NK-92 treated with Interleukin-12 subunit alpha and Interleukin-12 subunit beta, amount 100 ng/mL, for 24 hours (cell line): Measurements from ENCODE around the gene IKZF1.

Source experiments
- DNase-seq: peaks from one replicate; lab custom pipeline; 2025; lab: John Stamatoyannopoulos, UW

The IKZF1 gene

DNA sequence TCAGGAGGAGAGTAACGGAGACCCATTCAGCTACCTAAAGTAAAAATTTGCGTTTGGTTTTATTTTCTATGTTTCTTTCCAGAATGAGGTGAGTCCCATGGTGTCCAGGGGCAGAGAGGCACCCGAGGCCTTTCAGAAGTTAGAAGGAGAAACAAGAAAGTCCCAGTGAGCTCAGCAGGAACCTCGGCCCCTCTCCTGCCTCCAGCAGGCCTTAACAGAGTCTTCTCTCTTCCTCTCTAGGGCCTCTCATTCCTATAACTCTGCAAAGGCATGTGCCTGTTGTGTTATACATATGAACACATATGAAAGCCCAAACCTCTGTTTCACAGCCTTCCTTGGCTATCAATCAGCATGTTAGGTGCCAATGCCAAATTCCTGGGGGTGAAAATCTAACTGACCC, 20.8 kb upstream of the IKZF1 start:
- no peak for DNase-seq

DNA sequence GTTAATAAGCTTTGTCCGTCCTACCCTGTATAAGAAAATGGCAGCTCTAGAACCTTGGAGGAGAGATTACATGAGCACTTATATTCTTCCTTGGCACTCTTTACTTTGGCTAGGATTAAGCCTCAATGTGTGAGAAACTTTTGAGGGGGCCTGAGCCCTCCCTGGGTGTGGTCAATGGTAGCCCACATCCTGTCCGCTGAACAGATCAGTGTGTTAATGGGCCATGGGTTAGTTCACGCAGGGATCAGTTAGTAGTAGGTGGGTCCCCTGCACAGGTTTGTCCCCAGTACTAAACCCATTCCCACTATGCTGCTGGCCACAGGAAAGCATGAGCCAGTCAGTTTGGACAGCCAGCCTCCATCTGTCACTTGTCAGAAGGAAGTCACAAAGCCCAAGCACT, 20.2 kb upstream of the IKZF1 start:
- peak; percentile 16 for DNase-seq

GRCh38 chr7:50285269-50285668, 19.2 kb upstream of the IKZF1 start:
- DNase-seq = no peak

DNA sequence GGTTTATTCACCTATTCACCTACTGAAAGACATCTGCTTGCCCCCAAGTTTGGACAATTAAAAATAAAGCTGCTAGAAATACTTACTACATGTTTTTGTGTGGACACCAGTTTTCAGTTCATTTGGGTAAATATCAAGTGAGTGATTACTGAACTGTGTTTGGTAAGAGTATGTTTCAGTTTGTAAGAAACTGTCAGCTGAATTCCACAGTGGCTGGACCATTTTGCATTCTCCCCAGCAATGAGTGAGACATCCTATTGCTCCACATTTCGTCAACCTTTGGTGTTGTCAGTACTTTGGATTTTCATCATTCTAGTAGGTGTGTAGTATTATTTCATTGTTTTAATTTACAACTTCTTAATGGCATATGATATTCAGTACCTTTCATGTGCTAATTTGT, 17.4 kb upstream of the IKZF1 start:
- DNase-seq = no peak

DNA sequence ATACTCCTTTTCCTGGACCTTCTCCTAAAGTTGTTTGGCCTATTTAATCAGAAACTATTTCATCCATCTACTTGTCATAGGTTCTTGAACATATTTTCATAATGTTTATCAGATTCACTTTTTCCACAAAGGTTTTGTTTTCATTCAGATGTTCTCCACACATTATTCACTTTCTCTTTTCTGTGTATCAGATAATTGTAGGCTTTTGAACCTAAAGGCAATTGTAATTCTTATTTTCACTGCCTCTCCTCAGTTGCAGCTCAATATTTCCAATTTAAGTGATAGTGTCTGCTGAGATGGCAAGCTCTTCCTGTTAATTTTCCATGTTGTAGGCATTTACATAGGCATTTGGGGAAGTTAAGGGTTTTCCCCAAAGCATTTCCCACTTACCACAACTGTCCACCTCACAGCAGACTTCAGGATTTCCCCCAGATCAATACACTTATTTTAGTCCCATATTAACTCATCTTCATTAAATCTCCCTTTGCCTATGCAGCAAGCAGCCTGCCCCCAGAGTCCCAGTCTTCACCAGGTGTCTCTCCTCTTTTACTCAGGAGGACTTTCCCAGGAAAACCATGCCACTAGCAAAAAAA, 12.3 kb upstream of the IKZF1 start:
- DNase-seq = no peak

GRCh38 chr7:50292763-50293162, 11.8 kb upstream of the IKZF1 start:
- no peak for DNase-seq

- no peak for DNase-seq
These were observed 10.9 kb upstream of the IKZF1 start for GRCh38 chr7:50293509-50294179.

GRCh38 chr7:50295133-50295532, 9.4 kb upstream of the IKZF1 start:
- DNase-seq = no peak

DNA sequence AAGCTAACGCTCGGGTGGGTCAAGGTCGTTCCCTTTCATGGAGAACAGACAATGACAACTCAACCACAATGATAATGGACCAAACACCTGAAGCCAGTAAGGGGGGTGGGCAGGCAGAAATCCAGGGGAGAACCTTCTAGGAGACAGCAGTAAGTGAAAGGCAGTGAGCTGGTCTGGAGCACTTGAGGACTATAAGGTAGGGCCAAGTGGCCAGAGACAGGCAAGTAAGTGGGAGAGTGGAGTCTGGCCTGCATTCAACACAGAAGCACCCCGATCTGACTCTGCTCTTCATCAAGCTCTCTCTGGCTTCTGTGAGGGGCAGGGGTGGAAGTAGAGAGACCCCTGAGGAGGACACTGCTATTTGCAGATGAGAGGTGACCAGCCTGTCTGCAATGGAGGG, 7.7 kb upstream of the IKZF1 start:
- no peak for DNase-seq

- DNase-seq = no peak
These were observed 5.5 kb upstream of the IKZF1 start for GRCh38 chr7:50298811-50299562.

DNA sequence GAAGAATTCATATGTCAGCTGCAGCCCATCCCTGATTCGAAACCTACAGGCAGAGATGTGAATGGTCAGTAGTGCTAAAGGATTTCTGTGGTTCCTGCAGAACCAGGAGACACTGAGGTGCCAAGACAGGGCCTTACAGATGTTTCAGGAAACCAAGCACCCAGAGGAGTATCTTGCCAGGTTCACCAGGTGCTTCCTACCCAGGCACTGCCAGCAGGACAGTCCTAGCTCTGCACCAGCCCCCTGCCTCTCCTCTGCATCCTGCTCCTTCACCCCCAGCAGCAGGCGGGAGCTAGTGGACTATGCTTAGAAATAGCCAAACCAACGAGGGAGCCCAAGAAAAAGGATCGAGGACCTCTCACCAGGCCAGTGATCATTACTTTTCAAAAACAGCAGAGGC, 4.2 kb upstream of the IKZF1 start:
- no peak for DNase-seq

- no peak for DNase-seq
These were observed 1.8 kb upstream of the IKZF1 start for GRCh38 chr7:50302486-50303334.

- no peak for DNase-seq
These were observed 984 bp upstream of the IKZF1 start for GRCh38 chr7:50303335-50304128.

GRCh38 chr7:50304911-50305582, 531 bp downstream of the IKZF1 start:
- peak; percentile 18 for DNase-seq

GRCh38 chr7:50305583-50306493, 1.3 kb downstream of the IKZF1 start:
- DNase-seq = no peak

DNA sequence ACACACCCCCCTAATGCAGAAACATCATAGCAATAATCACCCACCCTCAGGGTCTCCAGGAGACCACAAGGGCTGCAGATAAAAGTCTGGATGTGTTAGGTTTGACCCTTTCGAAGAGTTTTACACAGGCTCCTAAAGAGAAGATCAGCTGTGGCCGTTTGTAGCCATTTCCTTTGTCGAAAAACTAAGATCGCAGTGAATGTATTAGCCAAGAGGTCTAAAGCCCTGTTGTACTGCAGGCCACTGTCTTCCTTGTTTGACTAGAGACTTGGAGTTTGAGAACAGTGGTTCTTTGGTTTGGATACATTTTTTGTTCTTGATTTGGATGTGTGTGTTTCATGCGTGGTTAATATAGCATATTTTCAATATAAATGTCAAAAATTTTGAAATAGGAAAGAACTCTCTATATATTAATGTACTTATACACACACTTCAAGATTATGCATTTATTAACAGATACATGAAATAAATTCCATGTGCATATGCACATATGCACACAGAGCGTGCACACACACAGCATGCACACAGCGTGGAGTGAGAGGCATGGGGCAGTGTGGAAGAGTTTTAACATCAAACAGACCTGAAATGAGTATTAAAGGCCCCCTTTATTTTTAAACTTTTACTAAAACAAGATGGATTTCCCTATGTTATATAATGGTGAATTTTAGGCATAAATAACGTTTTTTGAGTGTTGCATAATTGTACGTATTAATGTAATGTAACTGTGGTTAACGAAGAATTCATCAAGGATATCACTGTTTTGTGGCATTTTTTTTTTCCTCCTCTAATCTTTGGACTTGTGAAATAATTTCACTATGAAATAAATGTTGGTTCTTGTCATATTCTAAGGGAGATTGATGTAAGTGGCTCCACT, 2.2 kb downstream of the IKZF1 start:
- no peak for DNase-seq

DNA sequence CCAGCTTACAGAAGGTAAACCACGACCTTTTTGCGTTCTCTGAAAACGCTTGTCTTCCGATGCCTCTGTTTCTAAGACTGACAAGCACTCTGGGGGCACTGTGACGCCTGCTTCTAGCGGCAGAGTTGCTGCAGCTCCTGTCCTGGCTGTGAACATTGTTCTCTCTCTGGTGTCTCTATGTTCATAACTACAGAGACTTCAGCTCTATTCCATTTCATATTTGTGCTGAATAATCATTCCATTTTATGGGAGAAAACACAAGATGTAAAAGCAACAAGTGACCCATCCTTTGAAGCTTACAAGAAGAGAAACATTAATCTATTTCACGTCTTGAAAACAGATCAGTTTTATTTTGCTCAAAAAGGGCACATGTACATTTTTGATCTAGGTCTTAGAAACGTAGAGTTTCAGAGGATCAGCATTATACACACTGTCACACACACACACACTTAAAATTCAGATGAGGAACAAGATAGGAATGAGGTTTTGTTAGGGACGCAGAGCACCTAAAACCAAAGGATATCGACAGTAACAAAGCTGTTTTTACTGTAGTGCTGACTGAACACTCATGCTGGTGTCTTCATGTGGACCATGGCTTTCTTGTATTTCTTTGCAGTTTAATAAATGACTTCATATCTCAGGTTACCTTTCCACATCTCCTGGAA, 3.0 kb downstream of the IKZF1 start:
- peak; percentile 53 for DNase-seq

GRCh38 chr7:50308203-50308531, 3.7 kb downstream of the IKZF1 start:
- no peak for DNase-seq
